ENCODE data around the gene SHISA5. TPM values are rescaled to one million over a fixed set of nuclear protein-coding genes. Genes with fewer than 3 reads are reported as not detected.
A peak's percentile ranks its signal among the peaks of the same experiment; 100 is the strongest.

The SHISA5 gene
- total RNA-seq, 2 donors from 2014 or later = 148 to 188 TPM

DNA sequence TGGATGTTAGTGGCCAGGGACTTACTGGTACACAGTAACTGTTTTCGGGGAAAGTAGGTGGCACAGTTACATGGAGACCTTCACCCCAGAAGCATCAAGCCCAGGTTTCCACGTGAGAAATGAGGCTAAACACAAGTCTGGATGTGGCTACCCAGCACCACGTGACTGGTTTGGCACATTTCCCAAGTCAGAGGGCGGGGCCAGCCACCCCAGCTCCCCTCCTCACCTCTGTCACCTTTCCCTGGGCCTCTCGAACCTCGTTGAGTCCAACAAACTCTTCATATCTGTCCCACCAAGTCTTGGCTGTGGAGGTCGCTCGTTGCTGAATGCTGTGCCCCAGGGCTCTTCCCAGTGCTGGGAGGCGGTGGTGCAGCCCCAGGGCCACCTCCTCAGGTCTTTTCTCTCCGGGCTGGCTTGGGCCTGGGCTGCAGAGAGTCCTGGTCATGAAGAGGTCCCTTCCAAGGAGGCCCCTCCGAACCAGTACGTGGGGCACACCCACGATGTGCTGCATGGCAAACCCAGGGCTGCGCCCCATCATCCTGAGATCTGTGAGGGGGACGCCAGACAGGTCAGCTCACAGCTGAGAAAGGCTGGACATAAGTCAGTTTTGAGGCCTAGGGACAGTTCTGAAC, 69.3 kb downstream of the SHISA5 start:
- no peaks in the 10 kb centered on the region for H3K9me3 ChIP-seq (ENCODE audit: control insufficient read depth, low read length, poor library complexity, severe bottlenecking)
- no peak for DNase-seq
- no peak for ATAC-seq
- peaks cover 2% of the 10 kb centered on the region for H3K36me3 Mint-ChIP-seq (ENCODE audit: low read depth)
- H3K27me3 Mint-ChIP-seq = no peaks in the 10 kb centered on the region
- H3K4me3 Mint-ChIP-seq = no peak overlapping the region
- peaks cover 28% of the 10 kb centered on the region for H3K4me1 Mint-ChIP-seq
- H3K27ac Mint-ChIP-seq = no peak overlapping the region

DNA sequence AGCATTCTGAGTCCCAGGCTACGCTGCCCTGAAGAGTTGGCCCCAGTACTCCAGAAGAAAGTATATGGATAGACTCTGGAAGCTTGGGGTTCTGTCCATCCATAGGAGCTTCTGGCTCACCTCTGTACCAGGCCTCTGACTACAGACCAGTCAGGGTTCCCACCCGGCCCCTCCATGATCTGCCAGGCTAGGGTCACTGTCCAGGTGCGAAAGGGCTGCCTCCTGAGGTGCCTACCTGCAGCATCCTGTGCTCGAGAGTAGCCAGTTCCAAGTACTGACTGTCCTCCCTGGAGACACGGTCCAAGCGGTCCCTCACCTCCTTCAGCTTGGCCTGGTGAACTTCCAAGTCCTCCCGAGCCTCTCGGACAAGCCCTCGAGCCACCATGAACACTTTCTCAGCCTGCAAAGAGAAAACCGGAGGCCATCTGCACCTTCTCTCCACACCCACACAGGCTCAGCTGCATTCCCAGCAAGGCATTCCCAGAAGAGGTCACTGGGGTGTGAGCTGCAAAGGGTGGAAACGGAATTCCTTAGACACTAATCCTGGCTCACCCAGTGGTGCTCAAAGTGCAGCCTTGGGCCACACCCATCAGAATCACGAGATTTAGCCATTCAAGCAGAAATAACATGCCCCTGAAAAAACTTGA, 70.4 kb downstream of the SHISA5 start:
- Mint-ChIP-seq H3K27me3 (no peaks in the 10 kb centered on the region), H3K27ac (no peak overlapping the region), H3K4me3 (no peak overlapping the region), H3K4me1 (peaks cover 22% of the 10 kb centered on the region), H3K36me3 (ENCODE audit: low read depth) (peaks cover 2% of the 10 kb centered on the region)
- DNase-seq (no peak), ATAC-seq (no peak)
- H3K9me3 ChIP-seq (ENCODE audit: control insufficient read depth, low read length, poor library complexity, severe bottlenecking) = no peaks in the 10 kb centered on the region

DNA sequence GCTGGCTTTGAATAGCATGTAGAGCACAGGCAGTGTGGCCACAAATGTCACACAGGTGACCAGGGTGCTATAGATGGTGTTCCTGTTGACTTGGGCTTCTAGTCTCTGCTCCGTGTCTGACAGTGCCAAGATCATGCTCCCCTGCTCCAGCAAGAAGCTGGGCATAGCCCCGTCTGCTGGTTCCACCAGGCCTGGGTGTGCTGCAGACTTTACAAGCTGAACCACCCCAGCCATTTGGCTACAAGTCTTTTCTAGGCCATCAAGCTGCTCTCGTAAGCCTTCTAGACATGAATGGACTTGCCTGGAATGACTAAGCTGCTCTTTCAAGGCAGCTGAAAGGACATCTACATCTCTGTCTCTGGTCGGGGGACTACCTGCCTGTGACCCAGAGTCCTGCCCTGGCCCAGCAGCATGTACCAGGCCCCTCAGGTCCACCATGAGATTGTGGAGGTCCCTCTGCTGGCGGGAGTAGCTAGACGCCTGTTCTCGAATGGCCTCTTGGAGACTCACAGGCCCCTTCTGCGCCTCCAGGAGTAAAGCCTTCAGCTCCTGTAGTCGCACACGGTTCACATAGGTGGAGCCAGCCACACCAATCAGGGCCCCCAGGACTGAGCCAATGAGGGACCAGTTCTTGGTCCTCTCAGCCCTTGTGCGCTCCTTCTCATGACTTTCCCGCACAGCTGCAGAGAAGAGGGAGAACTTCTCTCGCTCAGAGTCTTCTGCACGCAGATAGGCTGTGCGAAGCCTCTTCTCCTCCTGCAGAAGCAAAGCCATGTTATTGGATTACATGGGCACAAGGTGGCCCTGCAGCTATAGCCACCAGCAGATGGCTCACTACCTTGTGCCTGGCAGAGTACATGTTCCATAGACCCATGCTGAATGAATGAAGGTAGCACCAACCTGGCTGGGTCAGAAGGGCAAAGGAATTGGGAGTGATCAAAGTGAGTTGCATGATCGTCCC, 71.3 kb downstream of the SHISA5 start:
- no peaks in the 10 kb centered on the region for H3K36me3 Mint-ChIP-seq (ENCODE audit: low read depth)
- no peaks in the 10 kb centered on the region for H3K27me3 Mint-ChIP-seq
- ATAC-seq (no peak), DNase-seq (no peak)
- H3K4me1 Mint-ChIP-seq = peaks cover 15% of the 10 kb centered on the region
- no peak overlapping the region for H3K4me3 Mint-ChIP-seq
- no peaks in the 10 kb centered on the region for H3K9me3 ChIP-seq (ENCODE audit: control insufficient read depth, low read length, poor library complexity, severe bottlenecking)
- H3K27ac Mint-ChIP-seq = no peak overlapping the region

DNA sequence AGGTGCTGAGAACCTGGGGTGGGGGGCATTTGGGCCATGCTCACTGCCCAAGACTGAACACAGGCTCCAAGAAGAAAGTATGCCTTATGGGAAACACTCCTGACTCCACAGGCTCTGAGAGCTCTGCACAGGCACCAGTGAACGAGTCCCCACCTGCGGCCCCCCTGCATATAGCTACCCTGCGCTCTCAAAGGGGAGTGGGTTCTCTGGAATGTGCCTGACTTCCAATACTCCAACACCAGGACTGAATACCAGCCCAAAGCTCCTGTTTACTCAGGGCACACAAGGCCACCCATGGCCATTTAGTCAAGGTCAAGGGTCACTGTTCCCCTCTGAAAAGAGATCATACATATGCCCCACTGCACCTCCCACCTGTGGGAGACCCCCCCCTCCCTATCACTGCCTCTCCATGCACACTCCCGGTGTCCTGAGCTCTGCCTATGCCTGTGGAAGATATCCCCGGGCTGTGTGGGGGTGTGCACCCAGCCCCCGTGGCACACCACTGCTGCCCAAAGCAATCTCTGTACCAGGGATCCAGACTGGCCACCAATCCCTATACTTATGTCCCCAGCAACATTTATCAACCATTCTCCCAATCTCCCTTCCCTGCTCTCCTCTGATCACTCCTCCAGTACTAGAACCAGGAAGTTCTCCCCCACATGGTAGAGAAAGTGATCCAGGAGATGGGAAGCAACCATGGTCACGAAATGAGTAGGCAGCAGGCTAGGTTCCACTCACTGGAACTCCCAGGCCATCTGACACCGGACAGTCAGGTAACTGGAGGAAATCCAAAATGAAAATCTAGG, 72.5 kb downstream of the SHISA5 start:
- Mint-ChIP-seq H3K36me3 (ENCODE audit: low read depth) (no peaks in the 10 kb centered on the region), H3K27me3 (no peaks in the 10 kb centered on the region), H3K4me3 (peak overlapping the region; percentile 25), H3K27ac (peak overlapping the region; percentile 69), H3K4me1 (peaks cover 14% of the 10 kb centered on the region)
- H3K9me3 ChIP-seq (ENCODE audit: control insufficient read depth, low read length, poor library complexity, severe bottlenecking) = no peaks in the 10 kb centered on the region
- ATAC-seq = no peak
- no peak for DNase-seq

DNA sequence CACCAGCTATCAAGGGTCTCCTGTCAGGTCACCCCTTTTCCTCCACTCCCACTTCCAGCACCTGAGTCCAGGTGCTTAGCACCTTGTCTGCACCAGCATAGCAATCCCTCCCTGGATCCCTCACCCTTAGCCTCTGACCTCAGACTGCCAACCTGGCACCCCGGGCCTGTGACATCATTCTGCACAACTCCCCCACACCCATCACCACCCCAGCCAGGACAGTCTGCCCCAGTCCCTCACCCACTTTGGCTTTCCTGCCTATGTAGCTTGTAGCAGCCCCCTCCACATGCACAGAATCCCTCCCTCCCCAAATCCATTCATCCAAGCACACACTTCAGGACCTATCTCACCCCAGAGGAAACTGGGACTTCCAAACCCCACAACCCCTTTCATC, 73.3 kb downstream of the SHISA5 start:
- Mint-ChIP-seq H3K36me3 (ENCODE audit: low read depth) (no peaks in the 10 kb centered on the region), H3K4me3 (peak overlapping the region; percentile 90), H3K27ac (peak overlapping the region; percentile 69), H3K27me3 (no peaks in the 10 kb centered on the region), H3K4me1 (peaks cover 17% of the 10 kb centered on the region)
- H3K9me3 ChIP-seq (ENCODE audit: control insufficient read depth, low read length, poor library complexity, severe bottlenecking) = no peaks in the 10 kb centered on the region
- DNase-seq = no peak
- no peak for ATAC-seq

DNA sequence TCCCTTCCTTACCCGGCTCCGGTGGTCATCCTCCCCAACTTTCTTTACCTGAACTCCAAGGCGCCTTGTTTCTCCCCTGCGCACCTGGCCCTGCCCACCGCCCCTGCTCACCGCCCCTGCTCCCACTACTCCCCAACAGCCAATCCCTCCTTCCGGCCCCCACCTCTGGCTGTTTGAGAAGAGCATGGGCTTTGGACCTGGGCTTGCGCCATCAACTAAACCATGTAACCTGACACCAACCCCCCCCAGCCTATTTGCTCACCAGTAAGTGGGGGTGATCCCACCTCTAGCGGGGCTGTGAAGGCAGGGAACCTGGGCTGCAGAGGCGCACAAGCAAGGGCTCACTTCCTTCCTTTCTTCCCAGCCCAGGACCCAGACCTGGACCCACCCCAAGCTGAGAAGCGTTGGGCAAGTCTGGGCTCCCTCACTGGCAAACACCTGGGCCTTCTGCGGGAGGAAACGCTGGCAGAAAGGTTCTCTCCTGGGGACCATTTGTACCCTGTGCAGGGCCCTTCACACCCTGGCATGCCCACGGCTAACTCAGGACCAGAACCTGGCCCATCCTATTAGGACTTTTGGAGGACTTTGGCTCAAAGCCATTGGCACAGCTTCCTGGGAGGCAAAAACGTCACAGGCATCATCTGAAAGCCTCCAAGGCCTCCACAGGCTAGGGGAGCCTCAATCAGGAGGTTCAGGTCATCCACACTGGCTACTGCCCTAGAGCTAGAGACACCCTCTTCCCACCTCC, 73.8 kb downstream of the SHISA5 start, which contains the start of gene PLXNB1:
Gene PLXNB1 (minus strand): TSS at position 127 of the 748 bp plus-strand sequence. CDS start 5,475 bp downstream, outside the sequence.
- DNase-seq (no peak), ATAC-seq (no peak)
- peak within 1 kb of the TSS; percentile 90 for H3K4me3 Mint-ChIP-seq
- peaks cover 18% of the 10 kb centered on the region for H3K4me1 Mint-ChIP-seq
- H3K9me3 ChIP-seq (ENCODE audit: control insufficient read depth, low read length, poor library complexity, severe bottlenecking) = no peaks in the 10 kb centered on the region
- no peaks in the 10 kb centered on the region for H3K27me3 Mint-ChIP-seq
- no peaks in the 10 kb centered on the region for H3K36me3 Mint-ChIP-seq (ENCODE audit: low read depth)
- H3K27ac Mint-ChIP-seq = peak within 1 kb of the TSS; percentile 69

DNA sequence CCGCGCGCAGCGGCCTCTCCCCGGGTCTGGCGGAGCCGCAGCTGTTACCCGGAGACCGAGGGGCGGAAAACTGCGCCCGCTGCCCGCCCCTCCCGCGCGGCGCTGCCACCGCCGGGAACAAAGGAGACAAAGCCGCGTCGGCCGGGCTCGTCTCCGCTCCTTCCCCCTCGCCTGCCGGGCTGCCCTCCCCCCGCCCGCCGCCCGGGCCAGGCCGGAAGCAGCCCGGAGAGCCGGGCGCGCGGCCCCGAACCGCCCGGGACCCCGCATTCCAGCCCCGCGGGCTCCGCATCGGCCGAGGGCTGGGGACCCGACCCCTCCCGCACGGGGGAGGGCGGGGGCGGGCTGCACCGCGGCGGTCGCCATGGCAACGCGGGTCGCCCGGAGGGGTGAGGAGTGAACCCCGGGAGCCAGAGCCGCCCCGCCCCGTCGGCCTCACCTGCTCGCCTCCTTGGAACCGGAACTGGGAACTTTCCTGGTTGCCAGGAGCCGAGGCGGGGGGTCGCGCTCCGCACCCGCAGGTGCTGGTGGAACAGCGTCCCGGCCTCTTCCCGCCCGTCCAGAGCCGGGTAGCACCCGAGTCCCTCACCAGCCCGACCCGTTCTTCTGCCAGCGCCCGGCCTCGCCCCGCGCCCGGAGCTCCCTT, 74.5 kb downstream of the SHISA5 start:
- H3K4me1 Mint-ChIP-seq = peaks cover 15% of the 10 kb centered on the region
- H3K36me3 Mint-ChIP-seq (ENCODE audit: low read depth) = no peaks in the 10 kb centered on the region
- H3K27me3 Mint-ChIP-seq = no peaks in the 10 kb centered on the region
- peak overlapping the region; percentile 90 for H3K4me3 Mint-ChIP-seq
- ATAC-seq = peak; percentile 78
- H3K9me3 ChIP-seq (ENCODE audit: control insufficient read depth, low read length, poor library complexity, severe bottlenecking) = no peaks in the 10 kb centered on the region
- DNase-seq = peak; percentile 54 to 71 (median 70)
- no peak overlapping the region for H3K27ac Mint-ChIP-seq

DNA sequence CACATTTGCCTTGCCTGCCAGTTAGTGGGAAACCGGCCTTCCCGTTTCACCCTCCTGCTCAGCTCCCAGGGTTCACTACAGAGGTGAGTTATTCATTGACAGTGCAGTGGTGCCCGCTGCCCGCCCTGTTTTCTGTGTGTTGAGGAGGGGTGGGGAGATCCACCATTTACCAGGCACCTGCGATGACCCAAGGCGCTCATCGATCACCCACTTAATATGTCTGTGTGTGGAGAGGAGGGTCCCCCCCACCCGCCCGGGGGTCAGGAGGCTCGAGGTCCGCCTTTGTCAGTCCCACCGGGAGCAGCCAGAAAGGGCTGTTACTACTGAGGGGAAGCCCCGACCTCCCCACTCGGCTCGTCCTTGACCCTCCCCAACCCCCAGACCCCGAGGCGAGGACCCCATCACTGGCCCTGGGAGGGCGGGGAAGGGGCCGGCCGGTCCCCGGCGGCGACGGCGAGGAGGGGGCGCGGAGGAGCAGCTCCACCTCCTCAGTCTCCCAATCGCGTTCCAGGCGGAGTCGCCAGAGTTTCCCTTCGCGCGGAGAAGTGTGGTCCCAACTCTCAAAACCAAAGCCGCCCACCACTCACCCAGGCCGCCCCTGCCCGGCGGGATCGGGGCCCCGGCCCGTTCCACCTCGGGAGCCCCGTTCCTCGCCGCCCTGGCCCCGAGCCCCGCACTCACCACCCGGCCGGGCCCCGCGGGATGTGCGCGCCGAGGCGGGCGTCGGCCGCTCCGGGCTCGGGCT, 75.2 kb downstream of the SHISA5 start:
- no peaks in the 10 kb centered on the region for H3K27me3 Mint-ChIP-seq
- ATAC-seq (peak; percentile 5), DNase-seq (no peak)
- H3K4me3 Mint-ChIP-seq = peak overlapping the region; percentile 63
- H3K9me3 ChIP-seq (ENCODE audit: control insufficient read depth, low read length, poor library complexity, severe bottlenecking) = no peaks in the 10 kb centered on the region
- H3K27ac Mint-ChIP-seq = no peak overlapping the region
- no peaks in the 10 kb centered on the region for H3K36me3 Mint-ChIP-seq (ENCODE audit: low read depth)
- peaks cover 15% of the 10 kb centered on the region for H3K4me1 Mint-ChIP-seq

DNA sequence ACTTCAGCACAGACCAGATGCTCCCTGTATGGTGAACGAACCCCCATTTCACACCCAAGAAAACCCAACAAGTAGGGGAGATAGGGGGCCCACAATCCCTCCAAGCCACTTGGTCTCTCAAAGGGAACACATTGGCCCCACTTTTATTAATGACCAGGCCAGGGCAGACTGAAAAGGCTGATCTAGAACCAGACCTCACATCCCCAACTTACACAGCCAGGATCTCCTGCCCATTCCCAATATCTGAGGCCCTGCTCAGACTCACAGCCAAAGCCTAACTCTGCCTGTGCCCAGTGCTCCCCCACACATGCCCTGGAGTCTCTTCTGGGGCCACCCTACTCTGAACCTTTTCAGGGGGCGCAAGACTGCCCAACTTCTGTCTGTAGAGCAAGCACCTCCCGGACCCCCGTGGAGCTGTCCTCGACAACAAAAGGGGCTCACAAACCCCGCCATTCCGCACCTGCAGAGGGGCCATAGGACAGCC, 75.8 kb downstream of the SHISA5 start:
- H3K4me1 Mint-ChIP-seq = peaks cover 16% of the 10 kb centered on the region
- peak overlapping the region; percentile 63 for H3K4me3 Mint-ChIP-seq
- H3K9me3 ChIP-seq (ENCODE audit: control insufficient read depth, low read length, poor library complexity, severe bottlenecking) = no peaks in the 10 kb centered on the region
- DNase-seq (no peak), ATAC-seq (no peak)
- no peaks in the 10 kb centered on the region for H3K36me3 Mint-ChIP-seq (ENCODE audit: low read depth)
- no peak overlapping the region for H3K27ac Mint-ChIP-seq
- no peaks in the 10 kb centered on the region for H3K27me3 Mint-ChIP-seq

DNA sequence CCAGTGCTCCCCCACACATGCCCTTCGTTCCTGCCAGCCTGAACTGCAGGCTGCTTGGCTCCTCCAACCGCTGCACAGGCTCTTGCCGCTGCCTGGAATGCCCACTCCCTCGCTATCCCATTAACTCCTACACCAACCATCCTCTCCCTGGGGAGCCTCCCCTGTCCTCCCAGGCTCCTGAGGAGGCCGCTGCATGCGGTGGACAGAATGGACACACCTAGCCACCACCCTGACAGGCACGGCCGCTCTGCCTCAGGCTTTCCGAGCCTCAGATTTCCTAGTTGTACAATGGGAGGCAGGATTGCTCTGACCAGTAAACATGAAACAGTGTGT, 76.4 kb downstream of the SHISA5 start:
- Mint-ChIP-seq H3K4me3 (peak overlapping the region; percentile 63), H3K4me1 (peaks cover 18% of the 10 kb centered on the region), H3K27me3 (no peaks in the 10 kb centered on the region), H3K27ac (no peak overlapping the region), H3K36me3 (ENCODE audit: low read depth) (no peaks in the 10 kb centered on the region)
- no peaks in the 10 kb centered on the region for H3K9me3 ChIP-seq (ENCODE audit: control insufficient read depth, low read length, poor library complexity, severe bottlenecking)
- no peak for ATAC-seq
- no peak for DNase-seq

DNA sequence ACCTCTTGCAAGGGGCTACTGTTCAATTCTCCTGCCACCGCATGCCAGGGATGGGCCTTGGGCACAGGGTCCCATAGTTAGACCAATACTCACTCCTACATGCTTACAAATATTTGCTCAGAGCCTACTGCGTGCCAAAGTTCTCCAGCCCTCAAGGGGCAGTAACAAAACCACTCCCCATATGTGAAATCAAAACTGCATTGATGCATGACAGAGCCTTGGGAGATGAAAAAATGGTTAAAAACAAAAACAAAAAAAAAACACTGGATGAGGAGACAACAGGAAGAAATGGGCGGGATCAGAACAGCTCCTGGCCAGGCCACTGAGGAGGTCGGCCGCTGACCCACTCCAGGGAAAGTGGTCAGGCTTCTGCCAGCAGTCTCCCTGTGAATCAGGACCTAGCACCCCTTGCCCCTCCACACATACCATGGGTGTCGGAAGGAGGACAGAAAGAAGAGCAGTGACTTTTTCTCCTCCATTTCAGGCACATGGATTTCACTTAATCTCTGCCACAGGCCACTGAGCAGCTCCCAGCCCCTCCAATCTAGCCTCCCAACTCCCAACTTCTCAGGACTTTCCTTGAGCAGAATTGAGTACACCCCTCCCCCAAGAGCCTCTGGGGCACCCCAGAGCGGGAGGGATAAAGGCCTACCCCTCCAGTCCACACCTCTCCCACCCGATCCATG, 76.9 kb downstream of the SHISA5 start:
- no peak for ATAC-seq
- Mint-ChIP-seq H3K36me3 (ENCODE audit: low read depth) (no peaks in the 10 kb centered on the region), H3K27ac (no peak overlapping the region), H3K27me3 (no peaks in the 10 kb centered on the region), H3K4me1 (peaks cover 18% of the 10 kb centered on the region), H3K4me3 (no peak overlapping the region)
- no peaks in the 10 kb centered on the region for H3K9me3 ChIP-seq (ENCODE audit: control insufficient read depth, low read length, poor library complexity, severe bottlenecking)
- DNase-seq = no peak
